Neural cell (in vitro differentiated cells): ENCODE results near the gene GAMT. TPM values are rescaled to one million over a fixed set of nuclear protein-coding genes. Genes with fewer than 3 reads are reported as not detected.

Experiments used
- H2AFZ ChIP-seq: fragments of 200-600, 300-800 bp; sonication (generic), shearing (Covaris generic); 2 replicates; pipeline ENCODE4 v1.6.0; 2014; ENCODE audit warnings: low read depth, mild to moderate bottlenecking, antibody characterized with exemption, low read length, moderate library complexity
- H3F3A ChIP-seq: fragments of 200-600 bp; shearing (Covaris generic); 2 replicates; pipeline ENCODE4 v1.6.1; 2016; ENCODE audit warnings: mild to moderate bottlenecking, moderate library complexity, mixed read lengths, antibody characterized with exemption, low read length; ENCODE audit not compliant: insufficient read depth, poor library complexity, severe bottlenecking
- H3K27ac ChIP-seq: fragments of 200-600, 300-800 bp; sonication (generic), shearing (Covaris generic); 2 replicates; pipeline ENCODE4 v1.5.1; 2014; ENCODE audit warnings: mild to moderate bottlenecking, low read length, moderate library complexity
- H3K27me3 ChIP-seq: fragments of 300-800, 200-600 bp; sonication (generic), shearing (Covaris generic); 2 replicates; pipeline ENCODE4 v1.6.0; 2014; ENCODE audit warnings: mild to moderate bottlenecking, low read depth, low read length, moderate library complexity; ENCODE audit not compliant: insufficient read depth
- H3K36me3 ChIP-seq: fragments of 300-800, 200-600 bp; sonication (generic), shearing (Covaris generic); 2 replicates; pipeline ENCODE4 v1.5.1; 2014; ENCODE audit warnings: mild to moderate bottlenecking, antibody characterized with exemption, low read length, moderate library complexity; ENCODE audit not compliant: insufficient read depth
- H3K4me2 ChIP-seq: fragments of 300-800, 200-600 bp; sonication (generic), shearing (Covaris generic); 2 replicates; pipeline ENCODE4 v1.6.0; 2014; ENCODE audit warnings: mild to moderate bottlenecking, low read length
- H3K4me3 ChIP-seq: fragments of 300-800, 200-600 bp; sonication (generic), shearing (Covaris generic); 2 replicates; pipeline ENCODE4 v1.5.1; 2014; ENCODE audit warnings: mild to moderate bottlenecking, low read length, moderate library complexity
- H3K79me2 ChIP-seq: fragments of 200-600 bp; shearing (Covaris generic); replicated peaks from 2 replicates; pipeline ENCODE4 v1.6.0; 2014; ENCODE audit warnings: mild to moderate bottlenecking, low read length, moderate library complexity; ENCODE audit not compliant: insufficient read depth
- H3K9ac ChIP-seq: fragments of 300-800, 200-600 bp; sonication (generic), shearing (Covaris generic); 2 replicates; pipeline ENCODE4 v1.6.1; 2016; ENCODE audit warnings: mild to moderate bottlenecking, low read length, mixed read lengths
- H3K9me2 ChIP-seq: fragments of 200-600 bp; shearing (Covaris generic); 2 replicates; pipeline ENCODE4 v1.6.1; 2016; ENCODE audit warnings: mild to moderate bottlenecking, low read length, mixed read lengths; ENCODE audit not compliant: insufficient read depth
- H3K9me3 ChIP-seq: fragments of 200-600, 300-800 bp; sonication (generic), shearing (Covaris generic); 2 replicates; pipeline ENCODE4 v1.6.1; 2016; ENCODE audit warnings: mild to moderate bottlenecking, mixed run types, low read length, moderate library complexity, mixed read lengths
- H4K20me1 ChIP-seq: fragments of 200-600 bp; shearing (Covaris generic); 2 replicates; pipeline ENCODE4 v1.6.1; 2016; ENCODE audit warnings: mild to moderate bottlenecking, mixed run types; ENCODE audit not compliant: insufficient read depth
- CTCF ChIP-seq: fragments of 450-650 bp; IDR thresholded peaks from 2 replicates; pipeline ENCODE4 v1.5.1; 2014; ENCODE audit warnings: antibody characterized with exemption, mild to moderate bottlenecking, moderate library complexity; ENCODE audit not compliant: poor library complexity, severe bottlenecking
- EP300 ChIP-seq: fragments of 450-650 bp; conservative IDR thresholded peaks from 2 replicates; pipeline ENCODE4 v1.6.1; 2014; ENCODE audit warnings: antibody characterized with exemption, mild to moderate bottlenecking, moderate library complexity; ENCODE audit not compliant: poor library complexity, severe bottlenecking
- EZH2 ChIP-seq: fragments of 200-600, 300-800 bp; shearing (Covaris generic), sonication (generic); IDR thresholded peaks from 2 replicates; pipeline ENCODE4 v1.6.1; 2014; ENCODE audit warnings: antibody characterized with exemption, low read length, borderline replicate concordance, mild to moderate bottlenecking; ENCODE audit not compliant: insufficient read depth, poor library complexity, severe bottlenecking
- MXI1 ChIP-seq: fragments of 450-650 bp; conservative IDR thresholded peaks from 2 replicates; pipeline ENCODE4 v1.6.1; 2014; ENCODE audit warnings: antibody characterized with exemption, mild to moderate bottlenecking; ENCODE audit not compliant: poor library complexity, severe bottlenecking
- POLR2AphosphoS5 ChIP-seq: IDR thresholded peaks from 2 replicates; pipeline ENCODE4 v1.6.1; 2012
- RAD21 ChIP-seq: fragments of 450-650 bp; conservative IDR thresholded peaks from 2 replicates; pipeline ENCODE4 v1.6.1; 2014; ENCODE audit warnings: antibody characterized with exemption, mild to moderate bottlenecking, moderate library complexity
- REST ChIP-seq: IDR thresholded peaks from 2 replicates; pipeline ENCODE4 v1.6.1; 2012; ENCODE audit warnings: borderline replicate concordance
- SMC3 ChIP-seq: fragments of 450-650 bp; conservative IDR thresholded peaks from 2 replicates; pipeline ENCODE4 v1.6.1; 2014; ENCODE audit warnings: antibody characterized with exemption, mild to moderate bottlenecking, moderate library complexity; ENCODE audit not compliant: poor library complexity
- TAF1 ChIP-seq: IDR thresholded peaks from 2 replicates; pipeline ENCODE4 v1.6.1; 2012; ENCODE audit warnings: low read depth
- polyA plus RNA-seq: library from polyadenylated mRNA; depleted of rRNA; stranded (reverse); fragments of >200 nt; gene quantifications from 2 replicates; pipeline ENCODE4 v1.2.3, GENCODE V29; 2014

GAMT gene
- polyA plus RNA-seq, 1 donor from 2014 or later: 32.5 TPM

- Histone ChIP-seq H3K9ac (peak overlapping the region; percentile 58), H4K20me1 (no peaks in the 10 kb centered on the region), H3K27ac (no peak overlapping the region), H3K4me3 (peak overlapping the region; percentile 75), H3K79me2 (no peaks in the 10 kb centered on the region), H3K9me2 (no peaks in the 10 kb centered on the region), H3K4me2 (peak overlapping the region; percentile 25), H3K36me3 (no peaks in the 10 kb centered on the region), H2AFZ (no peak overlapping the region), H3F3A (no peaks in the 10 kb centered on the region), H3K9me3 (no peaks in the 10 kb centered on the region), H3K27me3 (no peaks in the 10 kb centered on the region)
- no peak for TF ChIP-seq EZH2
- no peak for TF ChIP-seq MXI1
- TF ChIP-seq RAD21: no peak
- TF ChIP-seq SMC3: no peak
- TF ChIP-seq POLR2AphosphoS5: no peak
- no peak for TF ChIP-seq EP300
- TF ChIP-seq CTCF: no peak
Observed at GRCh38 chr19:1400281-1401137, 833 bp downstream of the GAMT start.

GRCh38 chr19:1399745-1400144 lies 1.6 kb downstream of the GAMT start:
- Histone ChIP-seq H3F3A (no peaks in the 10 kb centered on the region), H3K9ac (no peak overlapping the region), H2AFZ (no peak overlapping the region), H3K27me3 (no peaks in the 10 kb centered on the region), H3K4me2 (no peak overlapping the region), H3K79me2 (no peaks in the 10 kb centered on the region), H3K36me3 (no peaks in the 10 kb centered on the region), H3K9me3 (no peaks in the 10 kb centered on the region), H3K9me2 (no peaks in the 10 kb centered on the region), H3K4me3 (no peak overlapping the region), H3K27ac (no peak overlapping the region), H4K20me1 (no peaks in the 10 kb centered on the region)
- TF ChIP-seq MXI1 (no peak), REST (no peak), TAF1 (no peak), SMC3 (no peak), EP300 (no peak), RAD21 (no peak), CTCF (no peak), POLR2AphosphoS5 (no peak), EZH2 (no peak)
